GM21737 (cell line): ENCODE data around the gene OLFM1.

ENCODE experiments used
- ATAC-seq: cut with Tn5 transposase; IDR thresholded peaks from one replicate; pipeline ENCODE4 v1.9.1; 2021; ENCODE audit warnings: mild to moderate bottlenecking, moderate library complexity; ENCODE audit not compliant: unreplicated experiment

Gene OLFM1

DNA sequence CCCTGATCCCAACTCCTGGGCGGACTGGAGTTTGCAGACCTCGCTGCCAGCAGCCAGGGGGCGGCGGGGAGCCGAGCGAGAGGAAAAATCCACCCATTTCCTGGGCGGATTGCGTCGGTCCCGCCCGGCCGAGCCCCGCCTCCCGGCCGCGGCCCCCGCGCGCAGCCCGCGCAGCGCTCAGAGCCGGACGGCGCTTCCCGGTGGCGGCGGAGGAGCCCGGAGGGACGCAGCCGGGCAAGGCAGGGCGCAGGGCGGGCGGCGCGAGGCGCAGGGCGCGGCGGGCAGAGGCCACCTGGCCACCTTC is at the start of gene OLFM1:
Gene OLFM1 (plus strand): TSS at position 180 of the 304 bp plus-strand sequence. CDS start 322 bp downstream, outside the sequence.
- ATAC-seq = no peak

DNA sequence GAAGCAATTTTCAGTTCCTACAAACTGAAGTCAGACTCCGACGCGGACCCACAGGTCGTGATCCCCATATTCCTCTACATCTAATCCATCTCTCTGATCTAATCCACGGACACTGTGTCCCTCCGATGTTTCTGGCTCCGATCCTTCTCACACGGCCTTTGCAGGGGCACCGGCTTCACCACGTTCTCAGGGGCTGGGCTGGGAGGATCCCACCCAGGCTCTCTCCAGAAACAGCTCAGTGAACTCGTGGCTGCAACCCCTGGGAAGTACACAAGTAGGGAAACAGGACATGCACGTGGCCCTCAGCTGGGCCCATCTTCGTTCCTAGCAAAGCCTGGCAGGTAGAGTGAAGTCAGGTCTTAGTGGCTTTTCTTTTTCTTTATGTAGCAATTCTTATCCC is 49.1 kb upstream of the OLFM1 start:
- ATAC-seq = no peak

DNA sequence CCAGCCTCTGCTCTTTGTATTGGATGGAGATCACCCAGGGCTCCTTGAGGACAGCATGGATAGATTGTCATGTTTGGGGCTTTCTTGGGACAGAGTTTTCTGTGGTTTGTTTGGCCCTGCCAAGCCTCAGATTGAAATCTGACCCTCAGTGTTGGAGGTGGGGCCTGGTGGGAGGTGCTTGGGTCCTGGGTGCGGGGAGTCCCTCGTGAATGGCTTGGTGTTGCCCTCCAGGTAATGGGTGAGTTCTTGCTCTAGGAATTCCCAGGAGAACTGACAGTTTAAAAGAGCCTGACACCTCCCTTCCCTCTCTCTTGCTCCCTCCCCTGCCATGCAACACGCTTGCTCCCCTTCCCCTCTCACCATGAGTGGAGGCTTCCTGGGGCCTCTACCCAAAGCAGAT is 48.6 kb upstream of the OLFM1 start:
- no peak for ATAC-seq

DNA sequence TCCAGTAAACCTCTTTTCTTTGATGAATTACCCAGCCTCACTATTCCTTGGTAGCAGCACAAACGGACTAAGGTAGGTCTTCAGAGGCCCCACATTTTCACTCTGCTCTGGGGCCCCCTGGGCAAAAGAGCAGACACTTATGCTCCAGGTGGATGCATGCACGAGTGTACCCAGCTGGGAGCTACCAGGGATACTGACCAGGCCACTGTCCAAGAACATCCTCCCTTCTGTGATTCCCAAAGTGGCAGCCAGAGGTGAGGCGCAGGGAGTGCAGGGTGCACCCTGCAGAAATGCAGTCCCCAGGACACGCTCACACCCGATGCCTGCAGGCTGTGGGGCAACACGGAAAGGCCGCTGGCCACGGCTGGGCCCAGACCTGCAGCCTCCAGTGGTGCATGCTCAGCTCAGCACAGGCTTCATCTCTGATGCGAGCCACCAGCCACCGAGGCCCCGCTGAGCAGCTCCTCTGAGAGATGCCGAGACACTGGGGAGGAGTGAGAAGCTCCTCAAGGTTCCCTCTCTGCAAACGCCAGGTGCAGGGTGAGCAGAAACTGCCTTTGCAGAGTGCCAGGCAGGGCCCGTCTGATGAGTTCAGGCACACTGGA is 48.1 kb upstream of the OLFM1 start:
- no peak for ATAC-seq

DNA sequence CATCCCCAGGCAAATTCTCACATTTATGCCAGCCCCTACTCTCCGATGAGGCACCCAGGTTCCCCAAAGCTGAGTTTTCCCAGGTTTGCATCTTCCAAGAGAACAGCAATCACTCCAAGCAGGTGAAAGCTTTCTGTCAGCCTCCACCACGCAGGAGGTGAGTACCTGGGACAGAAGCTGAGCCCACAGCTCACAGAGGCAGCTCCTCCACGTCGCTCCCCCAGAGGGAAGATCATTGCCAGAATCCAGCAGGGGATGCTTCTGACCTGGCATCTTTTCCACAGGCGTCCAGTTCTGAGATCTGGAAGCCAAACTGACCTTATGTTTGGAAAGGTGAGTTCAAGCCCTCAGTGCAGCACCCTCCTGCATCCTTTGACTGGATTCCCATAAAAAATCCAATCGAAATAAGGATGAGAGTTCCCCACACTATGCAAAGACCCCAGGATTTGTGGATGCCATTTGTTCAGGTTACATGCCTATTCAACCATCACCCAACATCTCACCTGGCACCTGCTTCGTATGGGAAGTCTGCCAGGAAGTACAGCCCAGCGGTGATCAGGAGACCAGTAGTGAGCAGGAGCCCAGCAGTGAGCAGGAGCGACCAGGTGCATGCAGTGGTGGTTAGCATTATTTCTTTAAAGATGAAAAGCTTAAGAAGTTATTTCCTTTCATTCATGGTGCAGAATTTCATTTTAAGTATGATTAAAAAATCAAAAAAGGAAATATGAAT is 47.4 kb upstream of the OLFM1 start:
- no peak for ATAC-seq

DNA sequence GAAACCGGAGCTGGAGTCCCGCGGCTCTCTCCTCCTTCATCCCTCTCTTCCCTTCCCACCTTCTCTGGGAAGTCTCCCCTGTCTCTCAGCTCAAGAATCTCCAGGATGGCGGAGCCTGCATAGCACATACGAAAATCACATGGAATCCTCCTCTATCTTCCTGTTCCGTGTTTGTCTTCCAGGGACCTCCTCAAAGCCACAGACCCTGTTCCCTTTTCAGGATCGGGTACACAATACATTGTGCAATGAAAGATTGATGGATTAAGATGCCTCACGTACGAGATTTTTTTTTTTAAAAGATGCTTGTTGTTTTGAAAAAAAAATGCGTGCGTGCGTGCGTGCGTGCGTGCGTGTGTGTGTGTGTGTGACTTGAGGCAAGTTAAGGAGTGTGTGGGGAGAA is 46.6 kb upstream of the OLFM1 start:
- ATAC-seq = no peak

DNA sequence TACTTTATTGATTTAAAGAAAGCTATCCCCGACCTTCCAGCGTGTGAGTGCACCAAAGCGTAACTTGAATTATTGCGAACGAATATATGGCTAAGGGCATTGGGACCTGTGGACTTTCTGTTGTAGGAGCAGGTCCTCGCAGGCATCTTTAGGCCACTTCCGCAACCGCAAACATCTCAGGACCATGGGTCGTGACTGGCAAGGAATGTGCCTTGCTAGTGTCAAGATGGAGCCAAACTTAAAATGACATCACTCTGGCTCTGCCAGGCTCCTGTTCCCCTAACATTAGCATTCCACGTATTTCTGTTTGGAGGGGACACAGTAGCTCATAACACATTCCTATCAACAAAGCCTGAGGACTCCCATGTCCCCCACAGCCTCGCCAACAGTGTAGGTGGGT is 44.1 kb upstream of the OLFM1 start:
- ATAC-seq = no peak

DNA sequence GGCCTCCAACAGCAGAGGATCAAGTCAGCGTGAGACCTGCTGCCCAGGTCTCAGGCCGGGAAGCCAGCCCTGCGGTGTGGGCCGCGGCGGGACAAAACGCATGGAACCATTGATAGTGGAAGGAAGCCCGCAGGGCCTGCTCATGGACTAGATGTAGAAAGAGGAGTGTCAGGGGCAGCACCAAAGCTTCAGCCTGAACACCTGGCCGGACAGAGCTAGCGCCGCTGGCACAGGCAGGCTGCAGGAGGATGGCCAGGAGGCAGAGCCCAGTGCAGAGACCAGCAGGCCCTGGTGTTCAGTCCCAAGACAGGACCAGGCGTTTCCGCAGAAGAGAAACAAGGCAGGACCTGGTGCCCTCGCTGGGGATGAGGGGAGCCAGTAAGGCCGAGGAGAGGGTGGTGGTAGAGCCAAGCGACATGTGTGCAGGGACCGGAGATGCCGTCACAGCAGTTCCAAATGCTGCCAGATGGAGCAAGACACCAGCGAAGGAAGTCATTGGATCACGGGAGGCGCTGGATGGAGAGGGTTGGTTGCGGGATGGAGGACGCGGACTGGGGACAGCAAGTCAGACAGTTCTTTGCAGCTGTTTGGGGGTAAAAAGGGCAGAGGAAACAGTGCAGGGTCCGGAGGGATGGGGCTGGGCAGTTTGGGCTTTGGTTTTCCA is 42.1 kb upstream of the OLFM1 start:
- ATAC-seq = no peak

DNA sequence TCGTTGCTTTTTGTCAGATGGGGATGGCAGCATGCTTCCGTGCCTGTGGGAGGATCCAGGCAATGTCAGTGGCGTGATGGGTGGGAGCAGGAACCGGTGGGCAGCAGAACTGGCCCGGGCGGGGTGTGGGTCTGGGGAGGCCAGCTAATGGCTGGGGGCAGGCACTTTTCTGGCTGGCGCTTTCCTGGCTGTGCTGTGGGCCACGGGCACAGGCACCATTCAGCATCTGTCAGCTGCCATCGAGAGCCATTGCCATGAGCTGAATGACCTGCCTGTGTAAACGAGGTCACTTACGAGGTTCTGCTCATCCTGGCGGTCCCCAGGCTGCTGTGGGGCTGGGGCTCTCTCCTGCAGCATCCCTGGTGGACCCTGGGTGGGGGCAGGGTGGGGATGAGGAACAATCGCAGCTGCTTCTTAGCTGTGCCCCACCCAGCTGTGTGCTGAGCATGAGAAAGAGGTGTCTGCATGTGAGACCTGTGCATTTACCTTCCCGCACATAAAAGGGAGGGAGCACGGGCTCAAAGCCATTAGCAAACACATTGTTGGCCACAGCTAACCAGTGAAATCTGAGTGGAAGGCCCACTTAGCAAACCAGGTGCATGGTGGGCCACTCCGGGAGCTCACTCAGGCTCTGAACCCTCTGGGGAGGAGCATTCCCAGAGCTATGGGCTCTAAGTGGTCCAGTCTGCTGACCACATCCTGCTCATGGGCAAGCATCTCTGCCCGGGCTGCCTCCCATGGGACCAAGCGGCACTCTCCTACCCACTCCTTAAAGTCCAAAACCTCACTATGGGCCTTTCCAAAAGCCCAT is 41.3 kb upstream of the OLFM1 start:
- no peak for ATAC-seq

DNA sequence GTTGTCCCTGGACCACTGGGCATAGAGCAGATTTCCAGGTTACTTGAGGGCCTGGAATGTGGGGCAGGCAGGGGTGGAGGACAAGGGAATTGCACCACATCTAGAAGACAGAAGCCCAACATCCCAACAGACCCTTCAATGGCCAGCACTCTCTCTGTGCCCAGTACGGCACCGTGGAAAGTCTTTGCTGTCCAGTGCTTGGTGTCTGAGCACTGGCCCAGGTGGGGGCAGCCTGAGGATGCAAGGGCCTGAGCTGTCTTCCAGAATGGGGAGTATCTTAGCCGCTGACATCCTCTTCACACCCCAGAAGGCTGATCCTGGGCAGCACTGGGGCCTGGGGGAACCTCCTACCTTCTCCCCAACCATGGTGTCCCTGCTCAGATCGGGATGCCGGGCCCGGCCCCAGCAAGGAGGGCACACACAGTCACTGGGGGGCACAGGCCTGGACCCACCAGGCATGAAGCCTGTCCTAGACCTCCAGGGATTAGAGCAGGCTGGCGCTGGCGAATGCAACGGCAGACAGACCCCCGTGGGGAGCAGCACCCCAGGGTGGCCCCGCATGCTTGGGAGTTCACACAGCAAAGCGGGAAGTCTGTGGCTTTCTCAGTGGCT is 40.6 kb upstream of the OLFM1 start:
- ATAC-seq = no peak

DNA sequence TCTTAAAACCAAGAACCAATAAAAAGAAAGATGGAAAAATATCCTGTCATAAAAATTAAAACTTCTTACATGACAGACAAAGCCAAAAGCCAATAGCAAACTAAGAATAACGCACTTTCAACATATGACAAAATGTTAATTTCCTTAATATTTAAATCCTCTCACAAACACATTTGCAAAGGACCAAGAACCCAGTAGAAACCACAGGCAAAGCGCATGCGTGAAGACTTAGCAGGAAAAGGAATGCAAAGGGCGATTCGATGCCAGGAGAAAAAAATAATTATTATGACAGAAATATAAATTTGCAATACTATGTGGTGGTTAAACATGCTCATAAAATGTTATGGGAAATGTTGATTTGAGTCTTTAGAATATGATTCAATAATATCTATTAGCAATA is 39.9 kb upstream of the OLFM1 start:
- no peak for ATAC-seq

DNA sequence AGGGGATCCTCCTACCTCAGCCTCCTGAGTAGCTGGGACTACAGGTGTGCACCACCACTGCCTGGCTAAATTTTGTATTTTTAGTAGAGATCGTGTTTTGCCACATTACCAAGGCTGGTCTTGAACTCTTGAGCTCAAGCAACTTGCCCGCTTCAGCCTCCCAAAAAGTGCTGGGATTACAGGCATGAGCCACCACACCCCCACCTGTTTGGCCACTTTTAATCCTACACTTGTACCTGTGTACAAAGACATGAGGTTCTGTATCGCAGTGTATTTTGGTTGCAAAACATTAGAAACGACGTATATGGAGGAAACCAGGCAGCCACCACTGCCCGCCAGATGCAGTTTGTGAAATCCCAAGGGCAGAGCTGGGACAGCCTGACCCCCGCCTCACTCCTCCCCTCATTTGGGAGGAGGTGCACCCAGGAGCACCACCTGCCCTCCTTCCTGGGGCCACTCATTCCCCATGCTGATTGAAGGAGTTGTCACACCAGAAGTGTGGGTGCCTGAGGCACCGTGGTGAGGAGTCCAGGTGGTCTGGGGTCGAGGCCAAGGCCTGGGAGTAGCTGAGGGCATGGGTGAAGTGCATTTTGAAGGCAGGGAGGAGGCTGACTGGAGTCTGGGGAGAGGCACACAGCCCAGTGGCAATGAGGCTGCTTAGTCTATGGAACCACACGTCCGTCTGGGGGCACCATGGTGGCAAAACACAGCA is 39.3 kb upstream of the OLFM1 start:
- ATAC-seq = no peak

DNA sequence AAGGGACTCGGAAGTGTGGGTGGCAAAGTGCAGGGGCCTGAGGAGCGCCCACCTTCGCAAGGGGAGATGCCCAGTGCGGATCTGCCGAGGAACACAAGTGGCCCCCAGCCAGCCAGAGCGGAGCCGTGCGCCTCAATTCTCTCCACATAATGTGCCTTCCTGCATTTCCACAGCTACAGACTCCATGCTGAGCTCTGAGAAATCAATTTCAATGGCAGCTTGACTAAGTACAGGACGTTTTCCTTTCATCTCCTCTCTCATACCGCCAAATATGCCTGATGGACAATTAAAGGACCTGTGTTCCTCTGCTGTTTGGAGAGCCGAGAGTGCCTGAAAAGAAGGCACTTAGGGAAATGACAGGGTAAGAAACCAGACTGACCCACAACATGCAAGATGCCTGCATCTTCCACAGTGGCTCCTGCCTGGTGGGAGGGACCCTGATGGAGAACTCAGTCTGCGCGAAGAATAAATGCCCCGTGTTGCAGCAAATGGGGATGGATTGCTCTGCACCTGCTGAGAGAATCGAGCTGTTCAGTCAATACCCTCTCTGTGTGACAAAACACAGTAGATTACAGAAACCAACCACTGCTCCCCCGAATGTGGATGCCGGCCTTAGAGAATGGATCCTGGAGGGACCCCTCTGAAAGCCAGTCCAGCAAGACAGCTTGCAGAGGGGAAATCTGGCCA is 38.6 kb upstream of the OLFM1 start:
- no peak for ATAC-seq

DNA sequence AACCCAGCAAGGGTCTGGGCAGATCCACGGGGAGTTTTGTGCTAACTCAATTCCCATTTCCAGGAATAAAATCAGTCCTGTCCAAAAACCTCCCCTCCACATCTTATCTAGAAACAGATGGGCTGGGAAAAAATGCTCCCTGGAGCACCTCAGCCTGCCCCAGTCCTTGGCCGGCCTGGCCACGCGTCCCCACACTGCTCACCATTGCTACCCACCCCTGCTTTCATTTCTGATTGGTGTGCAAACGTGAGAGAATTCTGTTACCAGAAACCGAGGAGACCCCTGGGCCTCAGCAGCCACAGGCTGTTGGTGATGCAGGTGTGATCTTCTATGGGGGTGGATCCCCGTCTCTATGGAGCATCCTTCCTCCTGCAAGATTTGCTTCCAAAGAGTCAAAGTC is 38.0 kb upstream of the OLFM1 start:
- ATAC-seq = no peak

DNA sequence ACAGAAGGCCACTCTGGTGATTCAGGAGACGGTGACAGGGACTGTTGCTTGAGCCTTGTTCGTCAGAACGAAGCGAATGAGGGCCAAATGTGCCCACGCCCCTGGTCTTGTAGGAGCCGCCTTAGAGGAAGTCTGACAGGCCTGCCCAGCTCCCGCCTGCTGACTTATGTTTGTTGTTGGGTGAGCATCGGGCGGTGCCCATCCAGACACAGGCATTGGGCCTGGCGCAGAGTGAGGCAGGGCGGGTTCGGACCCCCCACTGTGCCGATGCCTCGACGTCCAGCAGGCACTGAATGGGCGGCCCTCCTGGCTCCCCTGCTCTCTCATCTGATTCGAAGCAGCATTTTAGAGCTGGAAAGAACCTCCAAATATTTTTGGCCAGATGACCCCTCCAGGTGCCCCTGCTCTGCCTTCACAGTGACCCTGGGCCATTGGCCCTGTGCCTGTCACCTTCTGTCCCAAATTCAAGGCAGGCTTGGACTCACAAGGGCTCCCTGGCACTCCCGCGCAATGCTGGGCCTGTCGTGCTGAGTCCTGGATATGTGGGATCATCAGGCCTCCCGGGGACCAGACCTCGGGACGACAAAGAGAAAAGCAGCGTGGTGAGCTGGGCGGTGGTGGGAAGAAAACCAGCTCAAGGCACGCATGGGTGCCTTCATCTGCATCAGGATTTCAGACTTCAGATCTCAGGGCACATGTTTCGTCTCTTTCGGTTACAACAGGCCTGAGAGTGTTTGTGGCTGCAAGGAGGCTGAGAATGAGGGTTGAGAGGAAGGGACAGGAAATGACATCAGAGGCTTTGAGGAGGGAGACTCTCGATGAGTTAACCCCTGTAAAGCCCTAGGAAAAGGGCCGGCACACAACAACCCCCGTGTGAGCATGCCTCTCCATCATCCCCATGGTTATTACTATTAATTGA is 37.1 kb upstream of the OLFM1 start:
- no peak for ATAC-seq

DNA sequence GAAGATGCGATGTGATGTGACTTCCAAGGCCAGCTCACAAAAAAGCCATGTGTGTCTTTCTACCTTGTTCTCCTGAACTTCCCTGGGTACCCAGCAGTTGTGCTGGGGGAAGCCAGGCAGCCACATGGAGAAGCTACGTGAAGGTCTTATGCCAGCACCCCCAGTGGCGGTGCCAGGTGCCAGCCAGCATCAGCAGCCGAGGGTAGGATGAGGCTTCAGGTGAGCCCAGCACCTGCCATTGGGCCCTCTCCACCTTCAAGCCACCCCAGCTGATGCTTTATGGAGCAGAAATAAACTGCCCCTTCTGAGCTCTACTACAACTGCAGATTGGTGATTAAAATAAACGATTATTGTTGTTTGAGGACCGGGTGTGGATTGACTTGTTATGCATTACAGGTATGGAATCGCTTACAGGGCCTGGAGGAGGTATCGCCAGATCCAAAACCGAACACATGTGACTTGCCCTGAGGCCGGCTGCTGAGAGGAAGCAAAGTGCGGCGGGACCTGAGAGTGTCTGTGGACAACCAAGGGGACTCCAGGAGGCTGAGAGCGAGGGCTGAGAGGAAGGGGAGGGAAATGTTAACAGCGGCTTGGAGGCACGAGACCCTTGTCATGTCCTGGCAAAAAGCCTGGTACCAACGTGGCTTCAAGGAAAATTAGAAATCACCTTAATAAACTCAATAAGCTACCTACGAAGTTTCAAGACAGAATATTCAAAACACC is 36.0 kb upstream of the OLFM1 start:
- no peak for ATAC-seq

DNA sequence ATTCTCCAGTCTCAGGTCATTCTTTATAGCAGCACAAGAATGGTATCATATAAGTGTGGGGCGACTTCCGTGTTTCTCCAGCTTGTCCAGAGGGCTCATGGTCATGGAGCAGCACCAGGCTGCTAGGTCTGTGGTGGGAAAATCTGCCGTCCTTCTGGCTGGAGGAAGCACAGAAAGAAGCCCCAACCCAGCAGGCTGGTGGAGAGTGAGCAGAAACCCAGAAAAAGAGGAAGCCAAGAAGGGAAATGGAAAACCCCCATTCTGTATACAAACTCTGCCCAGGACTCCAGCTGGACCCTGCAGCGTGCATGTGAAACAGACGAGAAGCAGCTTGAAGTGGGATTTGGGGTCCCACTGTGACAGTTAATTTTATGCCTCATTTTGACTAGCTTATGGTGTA is 34.3 kb upstream of the OLFM1 start:
- ATAC-seq = no peak

DNA sequence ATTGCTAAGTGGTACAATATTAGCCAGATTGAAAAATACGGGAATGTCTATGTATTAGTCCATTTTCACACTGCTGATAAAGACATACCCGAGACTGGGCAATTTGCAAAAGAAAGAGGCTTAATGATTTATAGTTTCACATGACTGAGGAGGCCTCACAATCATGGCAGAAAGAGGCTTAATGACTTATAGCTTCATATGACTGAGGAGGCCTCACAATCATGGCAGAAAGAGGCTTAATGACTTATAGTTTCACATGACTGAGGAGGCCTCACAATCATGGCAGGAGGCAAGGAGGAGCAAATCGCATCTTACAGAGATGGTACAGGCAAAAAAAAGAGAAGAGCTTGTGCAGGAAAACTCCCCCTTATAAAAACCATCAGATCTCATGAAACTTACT is 32.3 kb upstream of the OLFM1 start:
- ATAC-seq = no peak
